GM21723 (cell line): Measurements from ENCODE around the gene CRB2.

Experiments used
- ATAC-seq: cut with Tn5 transposase; IDR thresholded peaks from one replicate; pipeline ENCODE4 v1.9.1; 2021; ENCODE audit warnings: mild to moderate bottlenecking, moderate library complexity; ENCODE audit not compliant: unreplicated experiment

The CRB2 gene

GRCh38 chr9:123355761-123356431, at the start of gene CRB2:
CRB2 (plus strand) TSS chr9:123356197; CDS start chr9:123356261, 64 bp downstream.
- ATAC-seq: no peak

GRCh38 chr9:123309611-123310010, 46.4 kb upstream of the CRB2 start:
- no peak for ATAC-seq

DNA sequence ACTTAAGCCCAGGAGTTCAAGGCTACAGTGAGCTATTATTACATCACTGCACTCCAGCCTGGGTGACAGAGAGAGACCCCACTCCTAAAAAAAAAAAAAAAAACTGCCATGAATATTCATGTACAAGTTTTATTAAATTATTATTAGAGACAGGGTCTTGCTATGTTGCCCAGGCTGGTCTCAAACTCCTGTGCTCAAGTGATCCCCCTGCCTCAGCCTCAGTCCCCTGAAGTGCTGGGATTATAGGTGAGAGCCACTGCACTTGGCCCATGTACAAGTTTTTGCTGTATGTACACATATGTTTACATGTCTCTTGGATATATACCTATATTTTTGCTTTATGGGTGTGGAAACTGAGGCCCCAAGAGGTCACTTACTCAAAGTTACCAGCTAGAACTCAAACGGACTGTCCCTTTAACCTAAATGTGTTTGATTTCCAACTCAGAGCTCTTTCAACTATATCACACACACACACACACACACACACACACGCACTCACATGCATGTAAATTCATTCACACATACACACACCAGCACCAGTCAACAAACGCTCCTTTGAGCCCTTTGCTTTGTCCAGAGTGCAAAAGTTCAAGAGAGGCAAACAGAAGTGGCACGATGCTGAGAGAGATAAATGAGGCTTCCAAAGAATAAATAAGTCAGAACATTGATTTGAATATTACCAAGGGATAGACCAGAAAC, 45.3 kb upstream of the CRB2 start:
- ATAC-seq: no peak

DNA sequence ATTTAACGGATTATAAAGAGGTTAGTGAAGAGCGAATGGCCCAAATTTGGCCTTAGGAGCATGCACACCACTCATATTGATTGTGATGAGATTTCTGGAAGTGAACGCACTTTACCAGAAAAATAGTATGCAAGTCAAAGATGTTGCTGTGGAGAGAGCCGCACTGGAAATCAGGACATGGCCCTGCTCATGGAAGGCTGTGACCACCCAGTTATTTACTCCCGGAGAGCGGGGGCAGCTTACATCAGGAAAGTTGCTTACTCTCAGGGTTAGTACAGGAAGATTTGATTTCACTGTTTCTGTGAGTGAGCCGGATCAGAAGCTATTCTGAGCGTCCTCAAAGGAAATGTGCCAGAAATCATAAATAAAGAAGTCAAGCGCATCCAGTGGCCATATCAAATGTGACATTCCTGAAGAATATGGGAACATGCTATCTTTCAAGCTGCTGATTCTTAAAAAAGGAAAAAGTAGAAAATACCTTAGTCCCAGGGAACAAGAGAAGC, 44.7 kb upstream of the CRB2 start:
- no peak for ATAC-seq

- ATAC-seq: no peak
Measured at GRCh38 chr9:123312306-123312877, 43.6 kb upstream of the CRB2 start.

GRCh38 chr9:123314617-123315016, 41.4 kb upstream of the CRB2 start:
- ATAC-seq: no peak

GRCh38 chr9:123315635-123316034, 40.4 kb upstream of the CRB2 start:
- no peak for ATAC-seq

- no peak for ATAC-seq
Measured at GRCh38 chr9:123316053-123316718, 39.8 kb upstream of the CRB2 start.

- ATAC-seq: peak; percentile 62
Measured at GRCh38 chr9:123318202-123318601, 37.8 kb upstream of the CRB2 start.

GRCh38 chr9:123318961-123319421, 37.0 kb upstream of the CRB2 start:
- ATAC-seq: no peak

DNA sequence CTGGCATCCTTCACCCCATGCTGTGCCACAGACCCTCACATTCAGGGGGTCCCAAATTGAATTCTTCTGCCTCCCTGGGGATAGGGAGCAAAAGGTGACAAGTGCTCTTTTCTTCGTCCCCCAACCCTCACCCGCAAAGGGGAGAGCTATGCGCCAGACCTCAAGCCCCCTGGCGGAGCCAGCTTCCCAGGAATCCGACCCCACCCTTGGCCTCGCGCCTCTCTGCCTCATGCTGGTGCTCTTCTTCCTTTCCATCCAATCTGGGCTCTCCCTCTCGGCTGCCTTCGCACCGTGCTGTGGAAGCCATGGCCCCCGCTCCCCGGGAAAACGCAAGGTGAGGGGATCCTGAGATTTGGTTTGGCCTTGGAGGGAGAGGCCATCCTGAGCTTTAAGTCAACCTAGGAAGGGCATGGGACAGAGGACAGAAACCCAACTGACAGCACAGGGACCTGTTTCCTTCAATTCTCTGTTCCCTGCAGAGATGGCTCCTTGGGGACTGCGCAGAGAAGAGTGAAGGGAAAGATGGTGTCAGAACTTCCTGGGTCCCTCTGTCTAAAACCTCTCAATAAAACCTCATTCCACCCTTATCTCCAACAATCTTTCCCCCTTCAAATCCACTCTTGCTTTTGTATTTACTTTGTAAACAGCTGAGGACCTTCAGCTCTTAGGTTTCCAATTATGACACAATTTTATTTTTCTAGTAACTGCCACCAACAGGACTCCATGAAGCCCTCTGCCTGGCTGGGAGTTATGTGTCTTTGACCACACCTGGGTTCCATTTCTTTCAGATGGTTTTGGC, 36.3 kb upstream of the CRB2 start:
- no peak for ATAC-seq

- ATAC-seq: no peak
Measured at GRCh38 chr9:123320814-123321213, 35.2 kb upstream of the CRB2 start.

DNA sequence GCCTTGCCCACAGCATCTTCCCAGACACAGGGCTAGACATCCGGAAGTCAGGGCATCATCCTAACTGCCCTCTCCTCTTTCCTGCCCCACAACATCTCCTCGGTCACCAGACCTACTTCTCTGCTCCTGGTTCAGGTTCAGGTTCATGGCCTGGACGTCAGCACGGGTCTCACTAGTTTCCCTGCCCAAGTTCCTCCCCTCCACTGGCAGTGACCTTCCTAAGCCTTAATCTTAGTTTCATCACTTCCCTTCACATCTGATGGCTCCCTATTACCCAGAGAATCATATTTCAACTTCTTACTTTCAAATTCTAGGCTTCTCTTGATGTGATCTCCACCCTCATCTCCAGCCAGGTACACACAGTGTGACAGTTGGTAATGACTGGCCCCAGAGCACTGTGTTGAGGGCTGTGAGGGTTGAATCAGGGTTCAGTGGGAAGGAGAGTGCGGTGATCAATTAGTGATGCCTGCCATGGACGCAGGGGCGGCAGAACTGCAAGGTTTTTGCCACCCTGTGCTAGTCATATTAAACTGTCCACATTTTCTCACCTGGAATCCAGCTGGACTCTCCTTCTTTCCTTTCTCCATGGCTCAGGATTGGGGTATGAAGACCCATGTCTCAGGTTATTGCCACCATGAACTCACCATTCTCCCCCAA, 34.3 kb upstream of the CRB2 start:
- ATAC-seq: no peak

DNA sequence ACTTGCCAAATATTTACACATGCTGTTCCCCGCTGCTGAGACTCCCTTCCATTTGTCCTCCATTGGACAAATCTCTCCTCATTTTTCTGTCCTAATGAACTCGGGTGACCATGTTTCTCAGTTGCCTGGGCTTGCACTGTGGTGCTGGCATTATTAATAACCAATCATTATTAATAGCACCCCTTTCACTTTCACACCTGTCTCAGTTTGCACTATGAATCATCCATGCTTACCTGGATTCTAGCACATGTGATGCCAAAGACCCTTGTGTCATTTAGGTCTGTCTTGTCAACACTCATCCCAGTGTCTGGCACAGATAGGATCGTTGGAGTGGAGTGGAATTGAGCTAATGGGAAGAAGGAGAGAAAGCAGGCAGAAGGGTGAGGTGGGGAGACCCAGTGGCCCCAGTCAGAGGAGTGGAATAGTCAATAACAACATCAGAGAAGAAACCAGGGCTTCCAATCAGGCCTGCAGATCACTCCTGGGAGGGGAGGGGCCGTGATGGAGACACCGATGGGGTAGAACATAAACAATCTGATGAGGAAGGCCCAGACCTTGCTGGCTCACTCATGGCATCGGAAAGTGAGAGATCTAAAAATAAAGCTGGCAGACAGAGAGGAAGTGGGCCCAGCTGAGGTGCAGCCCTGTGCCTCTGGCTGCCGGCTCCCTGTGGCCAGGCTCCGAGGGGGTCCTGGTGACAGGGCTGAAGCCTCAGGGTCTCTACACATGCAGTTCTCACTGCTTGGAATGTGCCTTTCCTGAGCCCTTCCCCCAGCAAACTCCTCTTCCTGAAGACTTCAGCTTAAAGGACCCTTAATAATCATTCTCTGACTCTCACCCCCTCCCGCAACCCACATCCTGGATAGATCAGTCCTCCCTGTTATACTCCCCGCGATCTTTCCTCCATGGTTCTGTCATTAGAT, 33.5 kb upstream of the CRB2 start:
- ATAC-seq: no peak

DNA sequence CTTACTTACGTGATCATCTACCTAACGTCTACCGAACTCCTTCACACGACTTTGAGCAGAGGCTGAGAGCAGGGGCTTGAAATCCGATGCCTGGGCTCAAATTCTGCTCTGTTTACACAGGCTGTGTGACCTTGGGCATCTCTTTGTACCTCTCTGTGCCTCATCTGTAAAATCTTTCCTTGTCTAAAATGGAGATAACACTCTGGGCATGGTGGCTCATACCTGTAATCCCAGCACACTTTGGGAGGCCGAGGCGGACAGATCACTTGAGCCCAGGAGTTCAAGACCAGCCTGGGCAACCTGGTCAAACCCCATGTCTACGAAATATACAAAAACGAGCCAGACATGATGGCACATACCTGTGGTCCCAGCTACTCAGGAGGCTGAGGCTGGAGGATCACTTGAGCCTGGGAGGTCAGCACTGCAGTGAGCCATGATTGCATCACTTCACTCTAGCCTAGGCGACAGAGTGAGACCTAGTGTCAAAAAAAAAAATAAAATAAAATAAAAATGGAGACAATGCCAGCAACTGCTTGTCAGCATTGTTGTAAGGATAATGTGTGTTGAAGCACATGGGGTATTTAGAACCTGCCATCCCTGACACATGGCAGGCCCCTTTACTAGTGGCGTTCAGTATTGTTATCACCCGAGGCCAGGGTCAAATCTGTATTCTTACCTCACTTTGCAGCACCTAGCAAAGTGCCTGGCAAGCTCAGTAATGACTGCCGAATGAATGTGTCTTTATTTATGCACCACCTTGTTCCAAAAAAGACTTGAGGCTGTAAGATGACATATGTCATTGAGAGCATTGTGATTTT, 32.6 kb upstream of the CRB2 start:
- ATAC-seq: no peak

DNA sequence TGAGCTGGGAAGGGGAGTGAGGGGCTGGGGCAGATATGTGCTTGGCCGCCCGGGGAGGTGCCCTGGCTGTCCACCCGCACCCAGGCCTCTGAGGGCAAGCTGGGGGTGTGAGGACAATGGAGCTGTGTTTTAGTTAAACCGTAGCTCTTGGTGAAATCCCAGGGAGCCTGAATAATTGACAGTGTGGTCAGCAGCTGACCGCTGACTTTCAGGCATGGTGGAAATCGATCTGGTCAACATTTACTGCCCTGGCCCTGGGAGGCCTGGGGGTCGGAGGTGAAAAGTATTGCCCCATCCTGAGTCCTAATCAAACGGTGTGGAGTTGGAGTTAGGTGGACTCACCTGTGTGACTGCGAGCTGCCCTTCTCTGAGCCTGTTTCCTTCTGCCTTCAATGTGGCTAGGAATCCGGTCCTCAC, 31.2 kb upstream of the CRB2 start:
- no peak for ATAC-seq

DNA sequence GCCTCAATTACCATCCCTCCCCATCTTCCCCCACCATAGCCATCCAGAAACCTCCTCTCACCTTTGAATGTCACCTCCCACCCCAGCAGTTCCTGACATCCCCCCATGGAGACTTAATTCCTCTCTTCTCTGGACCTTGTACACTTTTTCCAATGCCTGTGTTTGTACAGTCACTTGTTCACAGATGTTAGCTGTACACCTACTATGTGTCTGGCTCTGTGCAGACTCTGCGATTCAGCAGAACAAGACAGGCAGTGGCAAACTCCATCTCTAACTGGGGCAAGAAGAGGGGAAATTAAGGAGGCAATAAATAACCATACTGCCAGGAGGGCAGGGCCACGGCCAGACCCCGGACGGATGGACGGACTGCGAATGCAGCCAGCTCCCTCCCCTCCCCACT, 29.8 kb upstream of the CRB2 start:
- no peak for ATAC-seq

DNA sequence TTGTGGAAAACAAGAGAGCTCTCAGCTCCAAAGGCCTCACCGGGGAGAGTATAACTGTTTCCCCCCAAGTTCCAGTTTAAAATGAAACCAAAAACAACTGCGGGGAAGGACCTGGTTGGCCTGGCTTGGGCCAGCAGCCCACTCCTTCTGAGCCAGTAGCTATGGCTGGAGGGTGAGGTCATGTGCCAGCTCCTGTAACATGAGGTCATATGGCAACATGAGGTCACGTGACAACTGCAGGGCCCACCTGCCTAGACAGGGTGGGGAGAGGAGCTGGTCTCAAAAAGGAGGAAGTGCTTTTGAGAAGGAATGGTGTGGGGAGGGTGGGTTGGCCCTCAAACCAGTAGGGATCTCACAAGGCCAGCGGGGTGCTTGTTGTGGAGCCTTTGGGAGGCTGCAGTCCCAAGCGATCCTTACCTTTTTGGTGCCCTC, 29.3 kb upstream of the CRB2 start:
- ATAC-seq: peak; percentile 43
